SK-N-SH (cell line): ENCODE data around the gene ANKS1B. TPM values are rescaled to one million over a fixed set of nuclear protein-coding genes. Genes with fewer than 3 reads are reported as not detected.

Experiments used
- CTCF ChIA-PET: fragments of 300-600, 350-600 bp; formaldehyde crosslinking; extraction: SDS; loops from one replicate; lab custom pipeline; 2021; lab: Yijun Ruan, JAX
- POLR2A ChIA-PET: fragments of 350-600 bp; sonication (Branson Sonifier 250); formaldehyde crosslinking; extraction: SDS; loops from one replicate; lab custom pipeline; 2020; ENCODE audit warnings: antibody characterized with exemption, inconsistent platforms; lab: Yijun Ruan, JAX
- DNase-seq: peaks from one replicate; pipeline ENCODE4 v3.0.0; 2012
- H2AFZ ChIP-seq: fragments of 200-600 bp; sonication (generic); 2 replicates; pipeline ENCODE4 v1.8.1; 2016; ENCODE audit warnings: antibody characterized with exemption, mild to moderate bottlenecking, low read depth
- H3F3A ChIP-seq: fragments of 200-600 bp; sonication (generic); replicated peaks from 2 replicates; pipeline ENCODE3; 2016; ENCODE audit warnings: antibody characterized with exemption, mild to moderate bottlenecking; ENCODE audit not compliant: insufficient read depth
- H3K27ac ChIP-seq, 2 experiments: fragments of 200-500 bp in 1 of 2; fragments of 200-600 bp in 1 of 2; sonication (Bioruptor generic) in 1 of 2; sonication (generic), shearing (Covaris generic) in 1 of 2; 2 replicates each; pipeline versions ENCODE4 v1.5.1 to v1.6.1; 2014 to 2016; ENCODE audit warnings: low read depth in 2 of 2, inconsistent platforms in 1 of 2, low read length in 1 of 2, mild to moderate bottlenecking in 1 of 2, mixed read lengths in 1 of 2
- H3K27me3 ChIP-seq: fragments of 200-600 bp; sonication (generic), shearing (Covaris generic); 2 replicates; pipeline ENCODE4 v1.6.1; 2016; ENCODE audit warnings: mixed run types; ENCODE audit not compliant: insufficient read depth
- H3K36me3 ChIP-seq, 2 experiments: fragments of 200-500 bp in 1 of 2; fragments of 200-600 bp in 1 of 2; sonication (Bioruptor generic) in 1 of 2; sonication (generic) in 1 of 2; replicated peaks in 1 of 2; 2 replicates each; pipeline versions ENCODE3 to v1.5.1; 2014 to 2016; ENCODE audit warnings: low read length in 1 of 2, mild to moderate bottlenecking in 1 of 2; ENCODE audit not compliant: insufficient read depth in 2 of 2, control insufficient read depth in 1 of 2
- H3K4me1 ChIP-seq, 2 experiments: fragments of 200-500 bp in 1 of 2; fragments of 200-600 bp in 1 of 2; sonication (Bioruptor generic) in 1 of 2; sonication (generic), shearing (Covaris generic) in 1 of 2; 2 replicates each; pipeline versions ENCODE4 v1.5.1 to v1.6.1; 2014 to 2016; ENCODE audit warnings: low read depth in 1 of 2, low read length in 1 of 2, mixed run types in 1 of 2; ENCODE audit not compliant: insufficient read depth in 2 of 2, control insufficient read depth in 1 of 2
- H3K4me2 ChIP-seq: fragments of 200-600 bp; sonication (generic), shearing (Covaris generic); 2 replicates; pipeline ENCODE4 v1.6.1; 2017; ENCODE audit warnings: mixed run types
- H3K4me3 ChIP-seq, 2 experiments: fragments of 200-500 bp in 1 of 2; fragments of 200-600 bp in 1 of 2; sonication (Bioruptor generic) in 1 of 2; sonication (generic), shearing (Covaris generic) in 1 of 2; 2 replicates each; pipeline versions ENCODE4 v1.5.1 to v1.8.1; 2014 to 2016; ENCODE audit warnings: low read depth in 2 of 2, inconsistent platforms in 1 of 2, low read length in 1 of 2, mild to moderate bottlenecking in 1 of 2, mixed read lengths in 1 of 2, moderate library complexity in 1 of 2
- H3K79me2 ChIP-seq: fragments of 200-600 bp; sonication (generic); 2 replicates; pipeline ENCODE4 v1.8.1; 2017; ENCODE audit warnings: mild to moderate bottlenecking; ENCODE audit not compliant: insufficient read depth
- H3K9ac ChIP-seq: fragments of 200-600 bp; sonication (generic); 2 replicates; pipeline ENCODE4 v1.6.1; 2017; ENCODE audit warnings: mixed run types
- H3K9me2 ChIP-seq: fragments of 200-600 bp; sonication (generic); 2 replicates; pipeline ENCODE4 v1.6.1; 2017; ENCODE audit warnings: mixed run types
- H3K9me3 ChIP-seq: fragments of 200-600 bp; sonication (generic); 2 replicates; pipeline ENCODE4 v1.6.1; 2017; ENCODE audit warnings: mixed run types, mild to moderate bottlenecking, moderate library complexity
- H4K20me1 ChIP-seq: fragments of 200-600 bp; sonication (generic); 2 replicates; pipeline ENCODE4 v1.6.1; 2017; ENCODE audit warnings: mild to moderate bottlenecking, mixed run types; ENCODE audit not compliant: insufficient read depth
- CHD2 ChIP-seq: fragments of 150-350 bp; IDR thresholded peaks from 2 replicates; pipeline ENCODE4 v1.6.1; 2018; ENCODE audit warnings: low read length; ENCODE audit not compliant: partially characterized antibody
- EZH2phosphoT487 ChIP-seq: fragments of 200-600 bp; sonication (generic); IDR thresholded peaks from 2 replicates; pipeline ENCODE4 v1.6.1; 2017; ENCODE audit warnings: low read depth, mixed run types, mild to moderate bottlenecking, antibody characterized with exemption, moderate library complexity, borderline replicate concordance
- FOXM1 ChIP-seq: IDR thresholded peaks from 2 replicates; pipeline ENCODE4 v1.4.0; 2012; ENCODE audit warnings: low read depth, mild to moderate bottlenecking
- IRF3 ChIP-seq: fragments of 150-350 bp; IDR thresholded peaks from 2 replicates; pipeline ENCODE4 v1.6.1; 2016; ENCODE audit warnings: mild to moderate bottlenecking, low read depth, low read length
- MXI1 ChIP-seq: IDR thresholded peaks from 2 replicates; pipeline ENCODE4 v1.6.1; 2012; ENCODE audit warnings: mild to moderate bottlenecking, low read depth, low read length, improper control_type of control experiment
- NFIC ChIP-seq: IDR thresholded peaks from 2 replicates; pipeline ENCODE4 v1.4.0; 2012; ENCODE audit warnings: borderline replicate concordance
- POLR2AphosphoS5 ChIP-seq: IDR thresholded peaks from 2 replicates; pipeline ENCODE4 v1.6.1; 2012; ENCODE audit warnings: low read depth, low read length
- RAD21 ChIP-seq: IDR thresholded peaks from 2 replicates; pipeline ENCODE4 v1.6.1; 2012; ENCODE audit warnings: mild to moderate bottlenecking, low read length
- RCOR1 ChIP-seq: fragments of 150-350 bp; IDR thresholded peaks from 2 replicates; pipeline ENCODE4 v1.6.1; 2017; ENCODE audit warnings: antibody characterized with exemption, low read length
- RXRA ChIP-seq: IDR thresholded peaks from 2 replicates; pipeline ENCODE4 v1.4.0; 2012; ENCODE audit warnings: low read depth, mild to moderate bottlenecking, borderline replicate concordance
- SIN3A ChIP-seq: IDR thresholded peaks from 2 replicates; pipeline ENCODE4 v1.6.1; 2012; ENCODE audit warnings: low read depth, mild to moderate bottlenecking, low read length, moderate library complexity, borderline replicate concordance
- SMC3 ChIP-seq: IDR thresholded peaks from 2 replicates; pipeline ENCODE4 v1.6.1; 2012; ENCODE audit warnings: low read depth, low read length, improper control_type of control experiment
- TCF12 ChIP-seq: IDR thresholded peaks from 2 replicates; pipeline ENCODE4 v1.4.0; 2012
- WGBS: methylation state at CpG from one replicate; pipeline ENCODE4 v1.1.6; 2017; ENCODE audit warnings: low lambda C conversion rate; 5-methylcytosine and 5-hydroxymethylcytosine counted together
- polyA plus RNA-seq, 3 experiments: library from polyadenylated mRNA; depleted of rRNA; stranded (reverse); fragments of >200 nt; gene quantifications; 2 replicates each; pipeline ENCODE4 v1.2.3, GENCODE V29; 2012
- TF ChIP-seq, protein P1 (sequence below): IDR thresholded peaks from 2 replicates; pipeline ENCODE4 v1.4.0; 2012; ENCODE audit warnings: low read depth
- TF ChIP-seq, protein P2 (sequence below): IDR thresholded peaks from 2 replicates; pipeline ENCODE4; 2012
- TF ChIP-seq, protein P3 (sequence below): IDR thresholded peaks from 2 replicates; pipeline ENCODE4 v1.6.1; 2012; ENCODE audit warnings: mild to moderate bottlenecking, low read depth, low read length, moderate library complexity
- TF ChIP-seq, protein P4 (sequence below): fragments of 150-350 bp; IDR thresholded peaks from 2 replicates; pipeline ENCODE4 v1.6.1; 2017; ENCODE audit warnings: antibody characterized with exemption, low read length, low read depth, borderline replicate concordance
- TF ChIP-seq, protein P5 (sequence below): IDR thresholded peaks from 2 replicates; pipeline ENCODE4 v1.4.0; 2012; ENCODE audit warnings: low read depth, borderline replicate concordance

Gene ANKS1B
- polyA plus RNA-seq, 1 of the 3 experiments (the other 2 are of a cell fraction): 1.8 TPM

GRCh38 chr12:99600388-99600787 lies 384.3 kb downstream of the ANKS1B start:
- Histone ChIP-seq H3K9ac (no peak overlapping the region), H3K79me2 (no peaks in the 10 kb centered on the region), H3F3A (no peaks in the 10 kb centered on the region), H2AFZ (no peak overlapping the region), H3K27ac (no peak overlapping the region), H3K9me2 (no peaks in the 10 kb centered on the region), H4K20me1 (no peaks in the 10 kb centered on the region), H3K36me3 (no peaks in the 10 kb centered on the region), H3K9me3 (no peaks in the 10 kb centered on the region), H3K4me1 (no peaks in the 10 kb centered on the region; a peak in 1 of 4 replicates), H3K4me2 (no peak overlapping the region), H3K4me3 (no peak overlapping the region), H3K27me3 (no peaks in the 10 kb centered on the region)
- CTCF ChIA-PET: no interaction called here
- 38% methylated on average over 5 of the region's 5 CpGs for WGBS
- POLR2A ChIA-PET: no interaction called here
- DNase-seq: no peak
- TF ChIP-seq MXI1 (no peak), CHD2 (no peak), NFIC (no peak)
- TF ChIP-seq, protein P1, sequence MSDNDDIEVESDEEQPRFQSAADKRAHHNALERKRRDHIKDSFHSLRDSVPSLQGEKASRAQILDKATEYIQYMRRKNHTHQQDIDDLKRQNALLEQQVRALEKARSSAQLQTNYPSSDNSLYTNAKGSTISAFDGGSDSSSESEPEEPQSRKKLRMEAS: no peak
- TF ChIP-seq, protein P2, sequence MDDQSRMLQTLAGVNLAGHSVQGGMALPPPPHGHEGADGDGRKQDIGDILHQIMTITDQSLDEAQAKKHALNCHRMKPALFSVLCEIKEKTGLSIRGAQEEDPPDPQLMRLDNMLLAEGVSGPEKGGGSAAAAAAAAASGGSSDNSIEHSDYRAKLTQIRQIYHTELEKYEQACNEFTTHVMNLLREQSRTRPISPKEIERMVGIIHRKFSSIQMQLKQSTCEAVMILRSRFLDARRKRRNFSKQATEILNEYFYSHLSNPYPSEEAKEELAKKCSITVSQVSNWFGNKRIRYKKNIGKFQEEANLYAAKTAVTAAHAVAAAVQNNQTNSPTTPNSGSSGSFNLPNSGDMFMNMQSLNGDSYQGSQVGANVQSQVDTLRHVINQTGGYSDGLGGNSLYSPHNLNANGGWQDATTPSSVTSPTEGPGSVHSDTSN: no peak
- TF ChIP-seq, protein P3, sequence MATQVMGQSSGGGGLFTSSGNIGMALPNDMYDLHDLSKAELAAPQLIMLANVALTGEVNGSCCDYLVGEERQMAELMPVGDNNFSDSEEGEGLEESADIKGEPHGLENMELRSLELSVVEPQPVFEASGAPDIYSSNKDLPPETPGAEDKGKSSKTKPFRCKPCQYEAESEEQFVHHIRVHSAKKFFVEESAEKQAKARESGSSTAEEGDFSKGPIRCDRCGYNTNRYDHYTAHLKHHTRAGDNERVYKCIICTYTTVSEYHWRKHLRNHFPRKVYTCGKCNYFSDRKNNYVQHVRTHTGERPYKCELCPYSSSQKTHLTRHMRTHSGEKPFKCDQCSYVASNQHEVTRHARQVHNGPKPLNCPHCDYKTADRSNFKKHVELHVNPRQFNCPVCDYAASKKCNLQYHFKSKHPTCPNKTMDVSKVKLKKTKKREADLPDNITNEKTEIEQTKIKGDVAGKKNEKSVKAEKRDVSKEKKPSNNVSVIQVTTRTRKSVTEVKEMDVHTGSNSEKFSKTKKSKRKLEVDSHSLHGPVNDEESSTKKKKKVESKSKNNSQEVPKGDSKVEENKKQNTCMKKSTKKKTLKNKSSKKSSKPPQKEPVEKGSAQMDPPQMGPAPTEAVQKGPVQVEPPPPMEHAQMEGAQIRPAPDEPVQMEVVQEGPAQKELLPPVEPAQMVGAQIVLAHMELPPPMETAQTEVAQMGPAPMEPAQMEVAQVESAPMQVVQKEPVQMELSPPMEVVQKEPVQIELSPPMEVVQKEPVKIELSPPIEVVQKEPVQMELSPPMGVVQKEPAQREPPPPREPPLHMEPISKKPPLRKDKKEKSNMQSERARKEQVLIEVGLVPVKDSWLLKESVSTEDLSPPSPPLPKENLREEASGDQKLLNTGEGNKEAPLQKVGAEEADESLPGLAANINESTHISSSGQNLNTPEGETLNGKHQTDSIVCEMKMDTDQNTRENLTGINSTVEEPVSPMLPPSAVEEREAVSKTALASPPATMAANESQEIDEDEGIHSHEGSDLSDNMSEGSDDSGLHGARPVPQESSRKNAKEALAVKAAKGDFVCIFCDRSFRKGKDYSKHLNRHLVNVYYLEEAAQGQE: no peak
- TF ChIP-seq, protein P4, sequence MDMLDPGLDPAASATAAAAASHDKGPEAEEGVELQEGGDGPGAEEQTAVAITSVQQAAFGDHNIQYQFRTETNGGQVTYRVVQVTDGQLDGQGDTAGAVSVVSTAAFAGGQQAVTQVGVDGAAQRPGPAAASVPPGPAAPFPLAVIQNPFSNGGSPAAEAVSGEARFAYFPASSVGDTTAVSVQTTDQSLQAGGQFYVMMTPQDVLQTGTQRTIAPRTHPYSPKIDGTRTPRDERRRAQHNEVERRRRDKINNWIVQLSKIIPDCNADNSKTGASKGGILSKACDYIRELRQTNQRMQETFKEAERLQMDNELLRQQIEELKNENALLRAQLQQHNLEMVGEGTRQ: no peak

- Histone ChIP-seq H3K79me2 (no peaks in the 10 kb centered on the region), H3K27ac (no peak overlapping the region), H3K4me2 (no peak overlapping the region), H4K20me1 (no peaks in the 10 kb centered on the region), H3K4me3 (no peak overlapping the region), H3F3A (no peaks in the 10 kb centered on the region), H3K9me3 (no peaks in the 10 kb centered on the region), H2AFZ (no peak overlapping the region), H3K4me1 (no peaks in the 10 kb centered on the region; a peak in 1 of 4 replicates), H3K9ac (no peak overlapping the region), H3K27me3 (no peaks in the 10 kb centered on the region), H3K9me2 (no peaks in the 10 kb centered on the region), H3K36me3 (no peaks in the 10 kb centered on the region)
- DNase-seq: no peak
- POLR2A ChIA-PET: no interaction called here
- WGBS: 72% methylated on average over 2 of the region's 2 CpGs
- CTCF ChIA-PET: no interaction called here
- no peak for TF ChIP-seq POLR2AphosphoS5
- TF ChIP-seq EZH2phosphoT487: no peak
- TF ChIP-seq, protein P4: no peak
- no peak for TF ChIP-seq RXRA
- no peak for TF ChIP-seq SMC3
- no peak for TF ChIP-seq FOXM1
- TF ChIP-seq RAD21: no peak
- TF ChIP-seq TCF12: no peak
- no peak for TF ChIP-seq IRF3
- TF ChIP-seq, protein P5, sequence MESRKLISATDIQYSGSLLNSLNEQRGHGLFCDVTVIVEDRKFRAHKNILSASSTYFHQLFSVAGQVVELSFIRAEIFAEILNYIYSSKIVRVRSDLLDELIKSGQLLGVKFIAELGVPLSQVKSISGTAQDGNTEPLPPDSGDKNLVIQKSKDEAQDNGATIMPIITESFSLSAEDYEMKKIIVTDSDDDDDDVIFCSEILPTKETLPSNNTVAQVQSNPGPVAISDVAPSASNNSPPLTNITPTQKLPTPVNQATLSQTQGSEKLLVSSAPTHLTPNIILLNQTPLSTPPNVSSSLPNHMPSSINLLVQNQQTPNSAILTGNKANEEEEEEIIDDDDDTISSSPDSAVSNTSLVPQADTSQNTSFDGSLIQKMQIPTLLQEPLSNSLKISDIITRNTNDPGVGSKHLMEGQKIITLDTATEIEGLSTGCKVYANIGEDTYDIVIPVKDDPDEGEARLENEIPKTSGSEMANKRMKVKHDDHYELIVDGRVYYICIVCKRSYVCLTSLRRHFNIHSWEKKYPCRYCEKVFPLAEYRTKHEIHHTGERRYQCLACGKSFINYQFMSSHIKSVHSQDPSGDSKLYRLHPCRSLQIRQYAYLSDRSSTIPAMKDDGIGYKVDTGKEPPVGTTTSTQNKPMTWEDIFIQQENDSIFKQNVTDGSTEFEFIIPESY: no peak
- TF ChIP-seq SIN3A: no peak
- no peak for TF ChIP-seq RCOR1
Observed at GRCh38 chr12:99598785-99599184, 386.0 kb downstream of the ANKS1B start.
